ENCODE results near the gene ROBO1.

DNA sequence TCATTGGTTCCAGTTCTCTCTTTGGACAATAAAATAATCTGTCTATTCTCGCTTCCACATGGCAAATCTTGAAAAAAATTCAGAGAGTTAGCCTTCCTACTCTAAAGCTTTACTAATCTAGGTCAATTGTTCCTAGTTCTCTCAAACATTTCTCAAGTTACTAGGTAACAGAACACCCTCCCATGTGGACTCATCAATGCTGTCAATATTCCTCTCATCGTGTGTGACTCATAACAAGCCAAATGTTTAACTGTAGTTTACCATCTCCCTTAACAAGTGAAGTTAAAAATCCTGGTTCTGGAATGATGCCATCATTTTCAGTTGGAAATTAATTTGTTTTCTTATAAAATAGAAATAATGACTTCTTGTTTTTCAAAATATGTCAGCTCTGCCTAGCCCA lies 438.6 kb downstream of the ROBO1 start:
- TF ChIP-seq EP300 (IDR thresholded peaks at IDR 0.05; ENCODE audit: borderline replicate concordance in 1 of 2, low read depth in 2 of 2, low read length in 2 of 2): no peak
- TF ChIP-seq, protein P1, sequence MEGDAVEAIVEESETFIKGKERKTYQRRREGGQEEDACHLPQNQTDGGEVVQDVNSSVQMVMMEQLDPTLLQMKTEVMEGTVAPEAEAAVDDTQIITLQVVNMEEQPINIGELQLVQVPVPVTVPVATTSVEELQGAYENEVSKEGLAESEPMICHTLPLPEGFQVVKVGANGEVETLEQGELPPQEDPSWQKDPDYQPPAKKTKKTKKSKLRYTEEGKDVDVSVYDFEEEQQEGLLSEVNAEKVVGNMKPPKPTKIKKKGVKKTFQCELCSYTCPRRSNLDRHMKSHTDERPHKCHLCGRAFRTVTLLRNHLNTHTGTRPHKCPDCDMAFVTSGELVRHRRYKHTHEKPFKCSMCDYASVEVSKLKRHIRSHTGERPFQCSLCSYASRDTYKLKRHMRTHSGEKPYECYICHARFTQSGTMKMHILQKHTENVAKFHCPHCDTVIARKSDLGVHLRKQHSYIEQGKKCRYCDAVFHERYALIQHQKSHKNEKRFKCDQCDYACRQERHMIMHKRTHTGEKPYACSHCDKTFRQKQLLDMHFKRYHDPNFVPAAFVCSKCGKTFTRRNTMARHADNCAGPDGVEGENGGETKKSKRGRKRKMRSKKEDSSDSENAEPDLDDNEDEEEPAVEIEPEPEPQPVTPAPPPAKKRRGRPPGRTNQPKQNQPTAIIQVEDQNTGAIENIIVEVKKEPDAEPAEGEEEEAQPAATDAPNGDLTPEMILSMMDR (IDR thresholded peaks at IDR 0.05; ENCODE audit: control extremely low read depth in 1 of 3, insufficient read depth in 1 of 3, low read depth in 1 of 3, low read length in 3 of 3): no peak
- TF ChIP-seq SUZ12 (IDR thresholded peaks at IDR 0.05; ENCODE audit: low read length): no peak
- TF ChIP-seq HDAC2 (IDR thresholded peaks at IDR 0.05; ENCODE audit: borderline replicate concordance in 1 of 2, low read depth in 2 of 2, low read length in 2 of 2): no peak
- no peak for TF ChIP-seq TCF12 (IDR thresholded peaks at IDR 0.05; ENCODE audit: low read depth, low read length)
- no peak for TF ChIP-seq CREB1 (IDR thresholded peaks at IDR 0.05)
- TF ChIP-seq EGR1 (IDR thresholded peaks at IDR 0.05; ENCODE audit: borderline replicate concordance, low read depth, low read length): no peak
- TF ChIP-seq EZH2 (IDR thresholded peaks at IDR 0.05; ENCODE audit: low read depth, low read length, severe bottlenecking): no peak
- no peak for TF ChIP-seq POLR2A (IDR thresholded peaks at IDR 0.05; ENCODE audit: control extremely low read depth in 1 of 2, low read depth in 2 of 2, low read length in 2 of 2)
- TF ChIP-seq POLR2AphosphoS5 (IDR thresholded peaks at IDR 0.05; ENCODE audit: low read depth, low read length): no peak
- no peak for TF ChIP-seq GABPA (IDR thresholded peaks at IDR 0.05; ENCODE audit: borderline replicate concordance, insufficient read depth, low read length)
- TF ChIP-seq SIN3A (conservative IDR thresholded peaks at IDR 0.05 in 1 of 2, IDR thresholded peaks at IDR 0.05 in 1 of 2; ENCODE audit: low read depth in 1 of 2, low read length in 2 of 2): no peak
- no peak for TF ChIP-seq SP1 (IDR thresholded peaks at IDR 0.05; ENCODE audit: low read depth, low read length)
- TF ChIP-seq RFX5 (IDR thresholded peaks at IDR 0.05; ENCODE audit: borderline replicate concordance, low read depth, low read length): no peak
